Activated naive CD8-positive, alpha-beta T cell treated with anti-CD3 and anti-CD28 coated beads, Interleukin-2, amount 50 U/mL, for 24 hours (primary cell): ENCODE results near the gene SLC16A5.
A peak's percentile ranks its signal among the peaks of the same experiment; 100 is the strongest.
"Not testable (repeated sequence)": the region's sequence is repeated elsewhere in the genome, so short reads cannot be mapped to it uniquely, and the experiment has no call there.

Source experiments
- ATAC-seq: fragments of 150-1000 bp; cut with Tn5 transposase; one replicate; pipeline ENCODE4 v1.10.0; 2021
- DNase-seq: peaks from one replicate; pipeline ENCODE4 v3.0.0; 2021
- H3K27ac Mint-ChIP-seq: one replicate; pipeline ENCODE4 v1.8.0; 2021; ENCODE audit warnings: mild to moderate bottlenecking, mixed read lengths
- H3K27me3 Mint-ChIP-seq: one replicate; pipeline ENCODE4 v1.8.0; 2021; ENCODE audit warnings: mixed read lengths
- H3K36me3 Mint-ChIP-seq: one replicate; pipeline ENCODE4 v1.8.0; 2021; ENCODE audit warnings: low read depth, mixed read lengths
- H3K4me1 Mint-ChIP-seq: one replicate; pipeline ENCODE4 v1.8.0; 2021; ENCODE audit warnings: mixed read lengths
- H3K4me3 Mint-ChIP-seq: one replicate; pipeline ENCODE4 v1.8.0; 2021; ENCODE audit warnings: mild to moderate bottlenecking, moderate library complexity, mixed read lengths
- H3K9me3 Mint-ChIP-seq: one replicate; pipeline ENCODE4 v1.8.0; 2021; ENCODE audit warnings: mixed read lengths

SLC16A5 gene

DNA sequence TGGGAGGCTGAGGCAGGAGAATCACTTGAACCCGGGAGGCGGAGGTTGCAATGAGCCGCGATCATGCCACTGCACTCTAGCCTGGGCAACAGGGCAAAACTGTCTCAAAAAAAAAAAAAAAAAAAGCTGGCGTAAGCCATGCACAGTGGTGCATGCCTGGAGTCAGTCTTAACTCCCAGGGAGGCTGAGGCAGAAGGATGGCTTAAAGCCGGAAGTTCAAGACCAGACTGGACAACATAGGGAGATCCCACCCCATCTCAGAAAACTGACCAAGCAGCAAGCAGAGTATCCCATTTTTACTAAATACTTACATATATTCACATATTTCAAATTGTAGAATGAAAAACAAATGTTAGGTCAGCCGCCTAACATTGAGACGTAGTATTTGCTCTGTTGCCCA is 39.2 kb downstream of the SLC16A5 start:
- Mint-ChIP-seq H3K9me3 (no peaks in the 10 kb centered on the region), H3K4me3 (no peak overlapping the region), H3K36me3 (peaks cover 10% of the 10 kb centered on the region), H3K27me3 (no peaks in the 10 kb centered on the region), H3K27ac (no peak overlapping the region), H3K4me1 (peaks cover 36% of the 10 kb centered on the region)
- ATAC-seq (no peak), DNase-seq (no peak)

DNA sequence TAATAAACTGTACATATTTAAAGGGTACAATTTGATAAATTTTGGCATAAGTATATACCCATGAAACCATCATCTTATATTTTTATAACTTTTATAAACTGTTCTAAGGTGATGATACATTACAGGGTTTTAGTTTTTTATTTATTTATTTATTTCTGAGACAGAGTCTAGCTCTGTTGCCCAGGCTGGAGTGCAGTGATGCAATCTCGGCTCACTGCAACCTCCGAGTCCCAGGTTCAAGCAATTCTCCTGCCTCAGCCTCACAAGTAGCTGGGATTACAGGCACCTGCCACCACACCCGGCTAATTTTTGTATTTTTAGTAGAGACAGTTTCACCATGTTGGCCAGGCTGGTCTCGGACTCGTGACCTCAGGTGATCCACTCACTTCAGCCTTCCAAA is 40.2 kb downstream of the SLC16A5 start:
- Mint-ChIP-seq H3K4me1 (peaks cover 41% of the 10 kb centered on the region), H3K36me3 (peaks cover 13% of the 10 kb centered on the region)
- not testable (repeated sequence) for H3K9me3 Mint-ChIP-seq, H3K27me3 Mint-ChIP-seq, H3K27ac Mint-ChIP-seq, ATAC-seq, DNase-seq, H3K4me3 Mint-ChIP-seq

DNA sequence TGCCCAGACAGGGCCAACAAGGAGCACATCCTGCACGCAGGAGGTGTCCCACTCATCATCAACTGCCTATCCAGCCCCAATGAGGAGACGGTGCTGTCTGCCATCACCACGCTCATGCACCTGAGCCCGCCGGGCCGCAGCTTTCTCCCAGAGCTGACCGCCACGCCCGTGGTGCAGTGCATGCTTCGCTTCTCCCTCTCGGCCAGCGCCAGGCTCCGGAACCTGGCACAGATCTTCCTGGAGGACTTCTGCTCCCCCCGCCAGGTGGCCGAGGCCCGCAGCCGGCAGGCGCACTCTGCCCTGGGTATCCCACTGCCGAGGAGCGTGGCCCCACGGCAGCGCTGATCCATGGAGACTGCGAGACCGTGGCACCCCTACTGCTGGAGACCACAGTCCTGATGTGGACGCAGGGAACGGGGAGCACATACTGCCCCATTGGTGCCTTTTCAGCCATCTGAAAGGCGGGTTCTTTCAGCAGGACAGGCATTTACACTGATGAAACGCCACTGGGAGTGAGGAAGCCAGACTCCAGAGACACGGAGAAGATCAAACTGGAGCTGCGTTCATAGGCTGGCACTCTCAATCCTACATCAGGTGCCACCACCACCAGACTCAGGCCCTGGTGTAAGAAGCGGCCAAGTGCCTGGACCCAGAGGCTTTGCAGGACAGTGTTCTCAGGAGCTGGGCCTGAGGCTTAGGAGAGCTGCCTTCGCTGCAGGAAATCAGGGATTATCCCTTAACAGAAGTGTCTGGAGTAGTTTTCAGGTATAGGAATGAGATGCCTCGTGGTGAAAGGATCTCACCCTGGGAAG is 41.1 kb downstream of the SLC16A5 start:
- Mint-ChIP-seq H3K4me1 (peaks cover 36% of the 10 kb centered on the region), H3K4me3 (no peak overlapping the region), H3K27me3 (no peaks in the 10 kb centered on the region), H3K9me3 (no peaks in the 10 kb centered on the region), H3K27ac (no peak overlapping the region), H3K36me3 (peaks cover 13% of the 10 kb centered on the region)
- ATAC-seq: no peak
- no peak for DNase-seq

DNA sequence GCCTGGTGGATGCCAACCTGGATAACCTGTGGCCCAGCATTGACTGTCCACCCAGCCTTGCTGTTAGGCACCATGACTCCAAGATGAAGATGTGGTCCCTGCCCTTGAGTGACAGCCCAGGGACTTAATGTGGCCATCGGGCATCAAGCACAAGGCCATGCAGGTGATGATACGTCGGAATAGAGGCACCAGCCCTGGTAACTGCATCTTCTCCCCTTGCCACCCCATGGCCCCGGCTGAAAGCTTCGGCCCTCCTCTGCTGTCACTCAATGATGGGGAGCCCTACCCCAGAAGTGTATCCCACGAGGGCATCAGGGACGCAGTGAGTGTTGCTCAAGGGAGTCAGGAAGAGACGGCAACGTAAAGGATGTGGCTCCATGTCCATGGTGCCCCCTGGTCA is 41.8 kb downstream of the SLC16A5 start:
- Mint-ChIP-seq H3K27ac (peak overlapping the region; percentile 56), H3K27me3 (no peaks in the 10 kb centered on the region), H3K36me3 (peaks cover 13% of the 10 kb centered on the region), H3K4me3 (peak overlapping the region; percentile 61), H3K9me3 (no peaks in the 10 kb centered on the region), H3K4me1 (peaks cover 30% of the 10 kb centered on the region)
- DNase-seq (no peak), ATAC-seq (no peak)

DNA sequence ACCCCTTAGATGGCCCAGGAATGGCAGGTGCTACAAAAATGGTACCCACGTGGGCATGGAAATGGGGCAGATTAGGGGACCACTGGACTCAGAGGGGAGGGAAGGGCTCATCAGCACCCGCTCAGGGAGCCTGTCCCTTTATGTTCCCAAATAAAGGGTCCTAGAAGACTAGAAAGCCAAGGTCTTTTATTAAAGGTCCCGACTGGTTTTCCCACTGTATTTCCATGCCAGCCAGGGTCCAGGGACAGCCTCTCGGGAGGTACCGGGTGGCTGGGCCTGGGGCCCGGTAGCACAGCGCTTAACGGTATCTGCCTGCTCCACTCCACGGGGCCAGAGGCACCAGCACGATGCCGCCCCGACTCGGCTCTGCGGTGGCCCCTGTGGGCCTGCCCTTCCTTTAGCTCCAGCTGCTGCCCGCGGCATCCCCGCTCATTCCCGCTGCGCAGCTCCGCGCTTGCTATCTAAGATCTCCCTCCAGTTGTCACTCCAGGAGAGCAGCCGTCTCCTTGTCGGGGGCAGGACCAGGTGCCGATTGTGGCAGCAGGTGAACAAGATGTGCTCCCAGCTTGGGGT is 42.4 kb downstream of the SLC16A5 start:
- H3K9me3 Mint-ChIP-seq: no peaks in the 10 kb centered on the region
- peaks cover 24% of the 10 kb centered on the region for H3K4me1 Mint-ChIP-seq
- H3K27ac Mint-ChIP-seq: peak overlapping the region; percentile 87
- peaks cover 15% of the 10 kb centered on the region for H3K36me3 Mint-ChIP-seq
- no peaks in the 10 kb centered on the region for H3K27me3 Mint-ChIP-seq
- peak overlapping the region; percentile 85 for H3K4me3 Mint-ChIP-seq
- ATAC-seq (no peak), DNase-seq (no peak)

DNA sequence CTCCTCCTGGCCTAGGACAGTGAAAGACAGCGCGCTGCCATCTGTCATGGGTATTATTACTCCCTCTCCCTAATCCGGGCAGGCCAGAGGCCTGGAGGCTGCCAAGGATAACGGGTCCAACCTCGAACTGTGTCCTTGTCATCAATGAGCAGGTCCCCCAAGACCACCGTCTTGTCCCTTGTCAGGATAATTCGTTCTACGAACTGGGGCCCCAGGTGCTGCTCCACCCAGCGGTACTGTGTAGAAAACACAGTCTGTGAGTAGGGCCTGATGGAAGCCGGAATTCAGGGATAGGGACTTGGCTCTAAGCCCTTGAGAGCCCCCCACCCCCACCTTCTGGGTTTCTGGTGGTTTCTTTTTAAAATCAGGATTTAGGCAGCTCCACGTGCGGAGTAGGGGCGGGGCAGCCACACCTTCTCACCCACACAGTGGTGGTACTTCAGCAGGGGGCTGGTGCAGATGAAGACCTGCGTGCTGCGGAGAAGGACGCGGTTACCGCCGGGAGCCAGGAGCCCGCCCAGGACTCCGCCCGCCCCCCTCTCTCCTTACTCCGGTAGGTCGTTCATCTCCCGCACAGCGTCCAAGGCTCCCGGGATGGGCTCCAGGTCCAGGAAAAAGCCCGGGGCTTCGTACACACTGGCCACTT is 43.0 kb downstream of the SLC16A5 start:
- H3K9me3 Mint-ChIP-seq: no peaks in the 10 kb centered on the region
- peak; percentile 57 for DNase-seq
- peak overlapping the region; percentile 85 for H3K4me3 Mint-ChIP-seq
- peak; percentile 58 for ATAC-seq
- H3K27ac Mint-ChIP-seq: peak overlapping the region; percentile 87
- H3K36me3 Mint-ChIP-seq: peaks cover 15% of the 10 kb centered on the region
- no peaks in the 10 kb centered on the region for H3K27me3 Mint-ChIP-seq
- peaks cover 19% of the 10 kb centered on the region for H3K4me1 Mint-ChIP-seq

DNA sequence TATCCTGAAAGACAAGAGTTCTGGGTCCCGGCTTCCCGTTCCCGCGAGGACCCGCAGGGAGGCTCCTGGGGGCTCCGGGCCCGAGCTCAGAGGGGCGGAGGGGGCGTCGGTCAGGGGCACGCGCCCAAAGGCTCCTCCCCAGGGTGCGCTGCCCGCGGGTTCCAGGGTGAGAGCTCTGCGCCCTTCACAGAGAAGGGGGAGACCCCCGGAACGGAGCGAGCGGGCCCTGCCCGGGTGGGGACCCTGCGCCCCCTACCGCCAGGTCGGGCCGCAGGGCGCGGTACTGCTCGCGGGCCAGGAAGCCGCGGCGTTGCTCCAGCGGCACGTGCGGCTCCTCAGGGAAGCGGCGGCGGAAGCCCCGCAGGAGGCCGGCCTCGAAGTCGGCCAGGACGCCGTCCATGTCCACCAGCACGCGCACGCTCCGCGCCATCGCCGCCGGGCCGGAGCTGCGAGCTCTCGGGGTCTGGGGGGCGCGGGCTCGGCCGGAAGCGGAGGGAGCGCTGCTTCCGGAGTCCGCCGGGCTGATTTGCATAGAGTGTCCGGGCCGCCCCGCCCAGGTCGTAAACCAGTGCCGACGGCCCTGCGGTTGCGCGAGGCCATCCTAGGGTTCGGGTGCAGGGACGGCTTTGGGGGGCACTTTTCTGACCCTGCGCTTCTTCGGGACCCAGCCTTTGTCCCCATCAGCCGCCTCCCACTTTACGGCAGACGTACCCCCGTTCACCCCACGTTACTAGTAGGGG is 43.7 kb downstream of the SLC16A5 start, which contains the start of gene NT5C:
Gene NT5C (minus strand): TSS at position 465 of the 740 bp plus-strand sequence. CDS start 35 bp downstream, at position 430.
- peak within 1 kb of the TSS; percentile 85 for H3K4me3 Mint-ChIP-seq

DNA sequence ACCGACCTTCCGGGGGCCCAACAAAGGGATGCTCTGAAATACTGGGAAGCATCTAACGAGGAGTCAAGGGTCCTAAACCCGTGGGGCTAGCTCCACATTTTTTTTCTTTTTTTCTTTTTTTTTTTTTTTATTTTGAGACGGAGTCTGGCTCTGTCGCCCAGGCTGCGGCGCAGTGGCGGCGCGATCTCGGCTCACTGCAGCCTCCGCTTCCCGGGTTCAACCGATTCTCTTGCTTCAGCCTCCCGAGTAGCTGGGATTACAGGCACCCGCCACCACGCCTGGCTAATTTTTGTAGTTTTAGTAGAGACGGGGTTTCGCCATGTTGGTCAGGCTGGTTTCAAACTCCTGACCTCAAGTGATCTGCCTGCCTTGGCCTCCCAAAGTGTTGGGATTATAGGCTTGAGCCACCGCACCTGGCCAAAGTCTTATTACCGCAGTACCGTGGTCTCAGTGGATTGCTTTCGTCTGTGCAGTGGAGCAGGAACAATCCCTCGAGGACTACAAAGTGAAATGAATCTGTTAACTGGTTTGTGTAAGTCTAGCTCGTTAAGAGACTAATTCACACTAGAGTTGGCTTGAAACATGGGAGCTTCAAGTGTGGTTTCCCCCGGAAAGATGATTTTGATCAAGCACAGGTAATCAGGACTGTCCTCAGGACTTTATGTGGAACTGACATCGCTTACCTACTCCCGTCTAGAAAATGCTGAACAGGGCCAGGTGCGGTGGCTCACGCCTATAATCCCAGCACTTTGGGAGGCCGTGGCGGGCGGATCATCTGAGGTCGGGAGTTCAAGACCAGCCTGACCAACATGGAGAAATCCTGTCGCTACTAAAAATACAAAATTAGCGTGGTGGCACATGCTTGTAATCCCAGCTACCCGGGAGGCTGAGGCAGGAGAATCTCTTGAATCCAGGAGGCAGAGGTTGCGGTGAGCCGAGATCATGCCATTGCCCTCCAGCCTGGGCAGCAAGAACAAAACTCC is 44.6 kb downstream of the SLC16A5 start:
- not testable (repeated sequence) for H3K27me3 Mint-ChIP-seq, H3K9me3 Mint-ChIP-seq, DNase-seq, ATAC-seq
- Mint-ChIP-seq H3K36me3 (peaks cover 22% of the 10 kb centered on the region), H3K4me1 (peaks cover 14% of the 10 kb centered on the region), H3K4me3 (peak overlapping the region; percentile 85), H3K27ac (peak overlapping the region; percentile 87)

More for the DNA sequence above, 43.7 kb downstream of the SLC16A5 start, which contains the start of gene NT5C:
- Mint-ChIP-seq H3K9me3 (no peaks in the 10 kb centered on the region), H3K27me3 (no peaks in the 10 kb centered on the region), H3K27ac (peak within 1 kb of the TSS; percentile 87), H3K4me1 (peaks cover 14% of the 10 kb centered on the region), H3K36me3 (peaks cover 17% of the 10 kb centered on the region)
- peak; percentile 89 for ATAC-seq
- DNase-seq: peak; percentile 84

DNA sequence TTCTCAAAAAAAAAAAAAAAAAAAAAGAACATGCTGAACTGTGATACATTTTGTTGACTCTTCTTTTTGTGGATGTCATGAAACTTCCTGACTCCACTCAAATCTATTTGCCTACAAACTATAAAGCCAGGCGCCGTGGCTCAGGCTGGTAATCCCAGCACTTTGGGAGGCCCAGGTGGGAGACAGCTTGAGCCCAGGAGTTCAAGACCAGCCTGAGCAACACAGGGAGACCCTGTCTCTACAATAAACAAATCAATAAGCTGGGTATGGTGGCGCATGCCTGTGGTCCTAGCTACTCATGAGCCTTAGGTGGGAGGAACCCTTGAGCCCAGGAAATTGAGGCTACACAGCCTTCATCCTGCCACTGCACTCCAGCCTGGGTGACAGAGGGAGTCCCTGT is 45.2 kb downstream of the SLC16A5 start:
- H3K36me3 Mint-ChIP-seq: peaks cover 22% of the 10 kb centered on the region
- ATAC-seq: no peak
- no peak overlapping the region for H3K27ac Mint-ChIP-seq
- H3K27me3 Mint-ChIP-seq: no peaks in the 10 kb centered on the region
- H3K4me3 Mint-ChIP-seq: no peak overlapping the region
- H3K4me1 Mint-ChIP-seq: peaks cover 14% of the 10 kb centered on the region
- H3K9me3 Mint-ChIP-seq: no peaks in the 10 kb centered on the region
- no peak for DNase-seq

DNA sequence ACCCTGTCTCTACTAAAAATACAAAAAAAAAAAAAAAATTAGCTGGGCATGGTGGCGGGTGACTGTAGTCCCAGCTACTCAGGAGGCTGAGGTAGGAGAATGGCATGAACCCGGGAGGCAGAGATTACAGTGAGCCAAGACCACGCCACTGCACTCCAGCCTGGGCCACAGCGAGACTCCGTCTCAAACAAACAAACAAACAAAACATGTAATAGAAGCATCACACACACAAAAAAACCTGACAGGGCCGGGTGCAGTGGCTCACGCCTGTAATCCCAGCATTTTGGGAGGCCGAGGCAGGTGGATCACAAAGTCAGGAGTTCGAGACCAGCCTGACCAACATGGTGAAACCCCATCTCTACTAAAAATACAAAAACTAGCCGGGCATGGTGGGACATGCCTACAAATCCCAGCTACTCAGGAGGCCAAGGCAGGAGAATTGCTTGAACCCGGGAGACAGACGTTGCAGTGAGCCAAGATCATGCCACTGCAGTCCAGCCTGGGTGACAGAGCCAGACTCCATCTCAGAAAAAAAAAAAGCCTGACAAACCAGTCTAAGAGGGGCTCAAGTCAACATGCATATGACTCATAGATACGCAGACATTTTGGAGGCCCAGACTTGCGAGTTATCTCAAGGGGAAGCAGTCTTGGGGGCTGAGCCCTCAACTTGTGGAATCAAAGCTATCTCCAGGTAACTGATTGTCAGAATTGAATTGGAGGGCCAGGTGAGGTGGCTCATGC is 46.0 kb downstream of the SLC16A5 start:
- not testable (repeated sequence) for DNase-seq, H3K27me3 Mint-ChIP-seq, H3K9me3 Mint-ChIP-seq, H3K27ac Mint-ChIP-seq, ATAC-seq, H3K4me3 Mint-ChIP-seq
- Mint-ChIP-seq H3K36me3 (peaks cover 25% of the 10 kb centered on the region), H3K4me1 (peaks cover 14% of the 10 kb centered on the region)

DNA sequence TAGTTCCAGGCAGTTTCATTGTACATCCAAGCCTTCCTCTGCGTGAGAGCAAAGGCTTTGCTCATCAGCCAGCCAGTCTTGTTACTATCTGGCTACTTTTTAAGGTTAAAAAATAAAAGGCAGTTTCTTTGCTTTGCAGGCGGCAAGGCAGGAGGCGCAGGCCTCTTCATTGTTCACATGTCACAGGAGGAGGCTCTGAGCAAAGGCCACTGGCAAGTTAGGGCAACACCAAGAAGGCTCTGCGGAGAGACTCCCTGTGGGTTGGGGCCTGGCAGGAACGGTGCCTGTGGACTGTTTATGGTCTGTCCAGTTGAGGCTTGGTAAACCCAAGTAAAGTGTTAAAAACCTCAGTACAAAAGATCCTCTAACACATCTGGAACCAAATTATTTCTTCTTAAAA is 47.7 kb downstream of the SLC16A5 start:
- Mint-ChIP-seq H3K27me3 (no peaks in the 10 kb centered on the region), H3K4me3 (no peak overlapping the region), H3K27ac (peak overlapping the region; percentile 75), H3K9me3 (no peaks in the 10 kb centered on the region), H3K36me3 (peaks cover 28% of the 10 kb centered on the region), H3K4me1 (peaks cover 9% of the 10 kb centered on the region)
- ATAC-seq (no peak), DNase-seq (no peak)

DNA sequence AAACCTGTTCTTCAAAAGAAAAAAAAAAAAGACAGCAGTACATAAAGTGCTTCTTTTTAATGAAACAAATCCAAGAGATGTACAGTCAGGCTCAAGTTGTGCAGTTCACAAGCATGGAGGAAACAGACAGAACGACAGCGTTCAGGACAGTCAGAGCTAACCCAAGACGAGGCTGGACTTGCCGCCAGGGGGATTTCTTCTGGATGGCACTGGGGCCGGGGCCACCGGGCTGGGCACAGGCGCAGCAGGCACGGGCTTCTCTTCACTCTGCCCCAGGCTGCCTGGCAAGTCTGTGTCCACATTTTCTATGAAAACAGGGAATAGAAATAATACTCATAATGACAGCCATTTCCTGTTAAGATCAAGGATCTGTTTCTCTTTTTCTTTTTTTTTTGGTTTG is 48.2 kb downstream of the SLC16A5 start:
- DNase-seq (no peak), ATAC-seq (no peak)
- Mint-ChIP-seq H3K9me3 (no peaks in the 10 kb centered on the region), H3K4me1 (peaks cover 11% of the 10 kb centered on the region), H3K4me3 (no peak overlapping the region), H3K27me3 (no peaks in the 10 kb centered on the region), H3K36me3 (peaks cover 29% of the 10 kb centered on the region), H3K27ac (peak overlapping the region; percentile 75)

DNA sequence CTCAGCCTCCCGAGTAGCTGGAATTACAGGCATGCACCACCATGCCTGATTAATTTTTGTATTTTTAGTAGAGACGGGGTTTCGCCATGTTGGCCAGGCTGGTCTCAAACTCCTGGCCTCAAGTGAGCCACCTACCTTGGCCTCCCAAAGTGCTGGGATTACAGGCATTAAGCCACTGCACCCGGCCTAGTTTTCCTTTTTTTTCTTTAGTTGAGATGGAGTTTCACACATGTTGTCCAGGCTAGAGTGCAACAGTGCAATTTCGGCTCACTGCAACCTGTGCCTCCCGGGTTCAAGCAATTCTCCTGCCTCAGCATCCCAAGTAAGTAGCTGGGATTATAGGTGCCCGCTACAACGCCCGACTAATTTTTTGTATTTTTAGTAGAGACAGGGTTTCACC is 50.0 kb downstream of the SLC16A5 start:
- H3K27me3 Mint-ChIP-seq, H3K4me3 Mint-ChIP-seq, H3K27ac Mint-ChIP-seq, DNase-seq, H3K9me3 Mint-ChIP-seq, ATAC-seq: not testable (repeated sequence)
- H3K36me3 Mint-ChIP-seq: peaks cover 38% of the 10 kb centered on the region
- peaks cover 14% of the 10 kb centered on the region for H3K4me1 Mint-ChIP-seq
